ENCODE data around the gene CRMP1.

CRMP1 gene

GRCh38 chr4:5921101-5921980 is 28.5 kb upstream of the CRMP1 start:
- H3K4me3 ChIP-seq (ENCODE audit: low read depth, low read length), result no peak overlapping the region
- no peak for DNase-seq (ENCODE audit: low read depth)

GRCh38 chr4:5919571-5919970 is 26.7 kb upstream of the CRMP1 start:
- H3K4me3 ChIP-seq (ENCODE audit: low read depth, low read length), result no peak overlapping the region
- no peak for DNase-seq (ENCODE audit: low read depth)

GRCh38 chr4:5919044-5919443 is 26.2 kb upstream of the CRMP1 start:
- no peak overlapping the region for H3K4me3 ChIP-seq (ENCODE audit: low read depth, low read length)

GRCh38 chr4:5918331-5918985 is 25.6 kb upstream of the CRMP1 start:
- DNase-seq (ENCODE audit: low read depth), result no peak
- H3K4me3 ChIP-seq (ENCODE audit: low read depth, low read length), result no peak overlapping the region

More at GRCh38 chr4:5919044-5919443, 26.2 kb upstream of the CRMP1 start:
- no peak for DNase-seq (ENCODE audit: low read depth)

GRCh38 chr4:5917672-5918071 is 24.8 kb upstream of the CRMP1 start:
- no peak for DNase-seq (ENCODE audit: low read depth)
- no peak overlapping the region for H3K4me3 ChIP-seq (ENCODE audit: low read depth, low read length)

GRCh38 chr4:5916229-5916628 is 23.3 kb upstream of the CRMP1 start:
- no peak overlapping the region for H3K4me3 ChIP-seq (ENCODE audit: low read depth, low read length)
- DNase-seq (ENCODE audit: low read depth), result no peak

- no peak overlapping the region for H3K4me3 ChIP-seq (ENCODE audit: low read depth, low read length)
- DNase-seq (ENCODE audit: low read depth), result no peak
Observed at GRCh38 chr4:5913454-5913853, 20.6 kb upstream of the CRMP1 start.

- DNase-seq (ENCODE audit: low read depth), result no peak
- no peak overlapping the region for H3K4me3 ChIP-seq (ENCODE audit: low read depth, low read length)
Observed at GRCh38 chr4:5912614-5913019, 19.7 kb upstream of the CRMP1 start.

- H3K4me3 ChIP-seq (ENCODE audit: low read depth, low read length), result no peak overlapping the region
Observed at GRCh38 chr4:5908876-5909427, 16.1 kb upstream of the CRMP1 start.

GRCh38 chr4:5906191-5906590 is 13.3 kb upstream of the CRMP1 start:
- DNase-seq (ENCODE audit: low read depth), result no peak
- no peak overlapping the region for H3K4me3 ChIP-seq (ENCODE audit: low read depth, low read length)

More at GRCh38 chr4:5908876-5909427, 16.1 kb upstream of the CRMP1 start:
- DNase-seq (ENCODE audit: low read depth), result no peak

GRCh38 chr4:5905714-5906113 is 12.8 kb upstream of the CRMP1 start:
- no peak overlapping the region for H3K4me3 ChIP-seq (ENCODE audit: low read depth, low read length)
- DNase-seq (ENCODE audit: low read depth), result no peak

GRCh38 chr4:5900844-5901243 is 8.0 kb upstream of the CRMP1 start:
- no peak overlapping the region for H3K4me3 ChIP-seq (ENCODE audit: low read depth, low read length)
- DNase-seq (ENCODE audit: low read depth), result no peak

- DNase-seq (ENCODE audit: low read depth), result no peak
- no peak overlapping the region for H3K4me3 ChIP-seq (ENCODE audit: low read depth, low read length)
Observed at GRCh38 chr4:5899881-5900280, 7.0 kb upstream of the CRMP1 start.

- no peak for DNase-seq (ENCODE audit: low read depth)
- H3K4me3 ChIP-seq (ENCODE audit: low read depth, low read length), result no peak overlapping the region
Observed at GRCh38 chr4:5899396-5899795, 6.5 kb upstream of the CRMP1 start.

GRCh38 chr4:5897674-5898073 is 4.8 kb upstream of the CRMP1 start:
- no peak overlapping the region for H3K4me3 ChIP-seq (ENCODE audit: low read depth, low read length)
- DNase-seq (ENCODE audit: low read depth), result no peak

- no peak for DNase-seq (ENCODE audit: low read depth)
Observed at GRCh38 chr4:5895287-5895686, 2.4 kb upstream of the CRMP1 start.

GRCh38 chr4:5894266-5894665 is 1.4 kb upstream of the CRMP1 start:
- no peak for DNase-seq (ENCODE audit: low read depth)
- no peak overlapping the region for H3K4me3 ChIP-seq (ENCODE audit: low read depth, low read length)

More at GRCh38 chr4:5895287-5895686, 2.4 kb upstream of the CRMP1 start:
- H3K4me3 ChIP-seq (ENCODE audit: low read depth, low read length), result no peak overlapping the region

- no peak for DNase-seq (ENCODE audit: low read depth)
Observed at GRCh38 chr4:5893591-5893990, 705 bp upstream of the CRMP1 start.

GRCh38 chr4:5892323-5893003 is 423 bp downstream of the CRMP1 start:
- H3K4me3 ChIP-seq (ENCODE audit: low read depth, low read length), result no peak overlapping the region
- DNase-seq (ENCODE audit: low read depth), result no peak

More at GRCh38 chr4:5893591-5893990, 705 bp upstream of the CRMP1 start:
- no peak overlapping the region for H3K4me3 ChIP-seq (ENCODE audit: low read depth, low read length)

Data from skeletal muscle cell (primary cell).